HG02970 (cell line): Measurements from ENCODE around the gene CLEC11A.
"Not testable (repeated sequence)": the region's sequence is repeated elsewhere in the genome, so short reads cannot be mapped to it uniquely, and the experiment has no call there.

Experiments
- ATAC-seq: cut with Tn5 transposase; IDR thresholded peaks from one replicate; pipeline ENCODE4 v1.9.1; 2021; ENCODE audit warnings: mild to moderate bottlenecking, moderate library complexity, moderate number of reproducible peaks; ENCODE audit not compliant: unreplicated experiment, low FRiP score

Gene CLEC11A

GRCh38 chr19:50753879-50754278 lies 30.7 kb downstream of the CLEC11A start:
- ATAC-seq: no peak

GRCh38 chr19:50756244-50756643 lies 33.1 kb downstream of the CLEC11A start:
- not testable (repeated sequence) for ATAC-seq

GRCh38 chr19:50757624-50758023 lies 34.5 kb downstream of the CLEC11A start:
- ATAC-seq: not testable (repeated sequence)

- not testable (repeated sequence) for ATAC-seq
These were observed 35.9 kb downstream of the CLEC11A start for GRCh38 chr19:50759076-50759475.

- ATAC-seq: no peak
These were observed 36.7 kb downstream of the CLEC11A start for GRCh38 chr19:50759886-50760285.

- not testable (repeated sequence) for ATAC-seq
These were observed 38.3 kb downstream of the CLEC11A start for GRCh38 chr19:50761501-50761900.

GRCh38 chr19:50763521-50763920 lies 40.4 kb downstream of the CLEC11A start:
- not testable (repeated sequence) for ATAC-seq

GRCh38 chr19:50764409-50764808 lies 41.2 kb downstream of the CLEC11A start:
- no peak for ATAC-seq

- not testable (repeated sequence) for ATAC-seq
These were observed 43.6 kb downstream of the CLEC11A start for GRCh38 chr19:50766746-50767145.

- not testable (repeated sequence) for ATAC-seq
These were observed 44.1 kb downstream of the CLEC11A start for GRCh38 chr19:50767263-50767662.

- ATAC-seq: no peak
These were observed 45.1 kb downstream of the CLEC11A start for GRCh38 chr19:50768277-50768676.

GRCh38 chr19:50770164-50770563 lies 47.0 kb downstream of the CLEC11A start, which contains the start of gene GPR32:
Gene GPR32 (plus strand): TSS chr19:50770464. CDS start chr19:50770601, 137 bp downstream.
- not testable (repeated sequence) for ATAC-seq

- no peak for ATAC-seq
These were observed 47.7 kb downstream of the CLEC11A start for GRCh38 chr19:50770888-50771287.

GRCh38 chr19:50772476-50772875 lies 49.3 kb downstream of the CLEC11A start:
- no peak for ATAC-seq

- ATAC-seq: not testable (repeated sequence)
These were observed 49.7 kb downstream of the CLEC11A start for GRCh38 chr19:50772912-50773311.

- not testable (repeated sequence) for ATAC-seq
These were observed 50.3 kb downstream of the CLEC11A start for GRCh38 chr19:50773454-50773853.
